Measurements from ENCODE around the gene IFRD2.

GRCh38 chr3:50294492-50295403 is 2.5 kb upstream of the IFRD2 start:
- TF ChIP-seq CTCF (IDR thresholded peaks at IDR 0.05), result no peak
- no peak for TF ChIP-seq POLR2A (IDR thresholded peaks at IDR 0.05)
- TF ChIP-seq POLR2AphosphoS5 (IDR thresholded peaks at IDR 0.05), result no peak
- no peak for TF ChIP-seq EP300 (IDR thresholded peaks at IDR 0.05)

Measured in gastroesophageal sphincter (tissue), 3 donors.